HG03378 (cell line): ENCODE data around the gene METTL21C.

Source experiments
- ATAC-seq: cut with Tn5 transposase; IDR thresholded peaks from one replicate; pipeline ENCODE4 v1.9.1; 2021; ENCODE audit warnings: mild to moderate bottlenecking, moderate library complexity; ENCODE audit not compliant: unreplicated experiment

METTL21C gene

GRCh38 chr13:102667911-102668310 lies 26.9 kb downstream of the METTL21C start:
- ATAC-seq: no peak

- ATAC-seq: no peak
Measured at GRCh38 chr13:102667023-102667422, 27.8 kb downstream of the METTL21C start.

GRCh38 chr13:102659168-102659713 lies 35.6 kb downstream of the METTL21C start:
- no peak for ATAC-seq

GRCh38 chr13:102658660-102659059 lies 36.2 kb downstream of the METTL21C start:
- ATAC-seq: no peak

GRCh38 chr13:102657630-102658029 lies 37.2 kb downstream of the METTL21C start:
- no peak for ATAC-seq

GRCh38 chr13:102654756-102655155 lies 40.1 kb downstream of the METTL21C start:
- no peak for ATAC-seq

- no peak for ATAC-seq
Measured at GRCh38 chr13:102651892-102652291, 43.0 kb downstream of the METTL21C start.

GRCh38 chr13:102651392-102651791 lies 43.5 kb downstream of the METTL21C start:
- ATAC-seq: no peak

- no peak for ATAC-seq
Measured at GRCh38 chr13:102650444-102650843, 44.4 kb downstream of the METTL21C start.

- ATAC-seq: no peak
Measured at GRCh38 chr13:102648046-102648445, 46.8 kb downstream of the METTL21C start.

- ATAC-seq: no peak
Measured at GRCh38 chr13:102645701-102646100, 49.1 kb downstream of the METTL21C start.

- ATAC-seq: no peak
Measured at GRCh38 chr13:102643656-102644055, 51.2 kb downstream of the METTL21C start.

- ATAC-seq: no peak
Measured at GRCh38 chr13:102642475-102642874, 52.4 kb downstream of the METTL21C start.

GRCh38 chr13:102642029-102642428 lies 52.8 kb downstream of the METTL21C start:
- no peak for ATAC-seq

GRCh38 chr13:102638741-102639140 lies 56.1 kb downstream of the METTL21C start:
- no peak for ATAC-seq
